ENCODE measurements around the gene RAET1L. TPM values are rescaled to one million over a fixed set of nuclear protein-coding genes. Genes with fewer than 3 reads are reported as not detected.
"Not testable (repeated sequence)": the region's sequence is repeated elsewhere in the genome, so short reads cannot be mapped to it uniquely, and the experiment has no call there.

The RAET1L gene
- total and polyA plus RNA-seq, 2 donors = not detected

DNA sequence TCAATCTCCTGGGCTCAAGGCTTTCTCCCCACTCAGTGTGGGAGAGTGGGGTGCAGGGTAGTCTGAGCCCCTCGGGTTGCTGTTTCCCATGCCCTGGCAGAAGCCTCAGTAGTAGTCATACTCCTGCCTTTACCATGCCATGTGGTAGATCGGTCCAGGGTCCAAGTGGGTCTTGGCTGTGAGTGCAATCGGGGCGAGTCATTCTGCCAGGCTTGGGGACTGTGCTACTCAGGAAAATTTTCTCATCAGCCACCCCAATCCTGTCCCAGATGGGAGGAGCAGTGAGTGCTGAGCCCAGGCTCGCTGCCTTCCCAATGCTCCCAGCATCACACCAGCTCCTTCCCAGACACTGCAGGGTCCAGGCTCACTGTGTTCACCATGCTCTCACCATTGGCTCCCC is 10.7 kb upstream of the RAET1L start:
- H3K4me1 ChIP-seq (ENCODE audit: insufficient read depth) = peaks cover 2% of the 10 kb centered on the region
- no peak for DNase-seq (ENCODE audit: extremely low spot score)
- no peaks in the 10 kb centered on the region for H3K36me3 ChIP-seq (ENCODE audit: insufficient read depth)
- 72% methylated on average over 5 of the region's 5 CpGs for WGBS
- no peak overlapping the region for H3K4me3 ChIP-seq (ENCODE audit: low read depth, low read length)
- H3K27ac ChIP-seq (ENCODE audit: low read depth) = no peak overlapping the region

GRCh38 chr6:150033207-150033771 is 8.0 kb upstream of the RAET1L start:
- H3K36me3 ChIP-seq (ENCODE audit: insufficient read depth) = no peaks in the 10 kb centered on the region
- no peak overlapping the region for H3K4me3 ChIP-seq (ENCODE audit: low read depth, low read length)
- 91% methylated on average over 6 of the region's 6 CpGs for WGBS
- H3K4me1 ChIP-seq (ENCODE audit: insufficient read depth) = peaks cover 2% of the 10 kb centered on the region
- DNase-seq (ENCODE audit: extremely low spot score) = no peak
- H3K27ac ChIP-seq (ENCODE audit: low read depth) = no peak overlapping the region

DNA sequence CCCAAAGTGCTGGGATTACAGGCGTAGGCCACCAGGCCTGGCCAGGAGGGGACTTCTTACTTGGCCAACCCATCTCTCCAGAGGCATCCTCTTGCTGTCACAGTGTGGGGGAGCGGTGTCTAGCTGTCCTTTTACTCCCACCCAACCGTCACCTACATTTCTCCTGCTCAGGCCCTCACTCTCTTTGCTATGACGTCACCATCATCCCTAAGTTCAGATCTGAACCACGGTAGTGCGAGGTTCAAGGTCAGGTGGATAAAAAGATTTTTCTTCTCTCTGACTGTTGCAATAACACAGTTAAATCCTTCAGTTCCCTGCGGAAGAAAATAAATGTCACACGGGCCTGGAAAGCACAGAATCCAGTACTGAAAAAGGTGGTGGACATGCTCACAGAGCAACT is 7.3 kb upstream of the RAET1L start:
- H3K4me3 ChIP-seq (ENCODE audit: low read depth, low read length) = no peak overlapping the region
- DNase-seq (ENCODE audit: extremely low spot score) = no peak
- H3K36me3 ChIP-seq (ENCODE audit: insufficient read depth) = no peaks in the 10 kb centered on the region
- peaks cover 2% of the 10 kb centered on the region for H3K4me1 ChIP-seq (ENCODE audit: insufficient read depth)
- no peak overlapping the region for H3K27ac ChIP-seq (ENCODE audit: low read depth)
- whole genome bisulfite sequencing = 84% methylated on average over 8 of the region's 8 CpGs

DNA sequence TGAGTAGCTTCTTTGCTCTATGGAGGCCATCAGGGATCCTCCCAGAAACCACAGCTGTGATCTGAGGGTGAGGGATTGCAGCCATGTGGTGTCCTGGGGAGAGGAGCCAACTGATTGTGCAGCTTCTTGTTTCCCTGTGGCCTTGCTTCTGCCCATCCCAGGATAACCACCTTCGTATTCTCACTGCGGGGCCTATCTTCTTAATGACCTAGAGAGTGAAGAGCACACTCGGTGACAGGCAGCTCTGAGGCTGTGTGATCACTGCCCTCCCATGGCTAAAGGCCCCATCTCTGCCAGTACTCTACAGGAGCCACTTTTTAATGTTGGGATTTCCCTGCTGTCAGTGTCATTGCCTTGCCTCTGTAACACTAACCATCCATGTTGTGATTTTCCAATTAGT is 5.3 kb upstream of the RAET1L start:
- H3K4me3 ChIP-seq (ENCODE audit: low read depth, low read length) = no peak overlapping the region
- H3K4me1 ChIP-seq (ENCODE audit: insufficient read depth) = no peaks in the 10 kb centered on the region
- WGBS = 79% methylated on average over 3 of the region's 3 CpGs
- H3K27ac ChIP-seq (ENCODE audit: low read depth) = no peak overlapping the region
- no peak for DNase-seq (ENCODE audit: extremely low spot score)
- no peaks in the 10 kb centered on the region for H3K36me3 ChIP-seq (ENCODE audit: insufficient read depth)

- WGBS = 73% methylated on average over 4 of the region's 4 CpGs
- Histone ChIP-seq H3K4me3 (ENCODE audit: low read depth, low read length) (no peak overlapping the region), H3K36me3 (ENCODE audit: insufficient read depth) (no peaks in the 10 kb centered on the region), H3K27ac (ENCODE audit: low read depth) (no peak overlapping the region), H3K4me1 (ENCODE audit: insufficient read depth) (no peaks in the 10 kb centered on the region)
- DNase-seq (ENCODE audit: extremely low spot score) = no peak
Measured at GRCh38 chr6:150029749-150030148, 4.4 kb upstream of the RAET1L start.

- DNase-seq (ENCODE audit: extremely low spot score) = no peak
- Histone ChIP-seq H3K27ac (ENCODE audit: low read depth) (no peak overlapping the region), H3K36me3 (ENCODE audit: insufficient read depth) (no peaks in the 10 kb centered on the region), H3K4me3 (ENCODE audit: low read depth, low read length) (no peak overlapping the region), H3K4me1 (ENCODE audit: insufficient read depth) (no peaks in the 10 kb centered on the region)
- 85% methylated on average over 7 of the region's 7 CpGs for WGBS
Measured at GRCh38 chr6:150029276-150029675, 3.9 kb upstream of the RAET1L start.

GRCh38 chr6:150028799-150029198 is 3.5 kb upstream of the RAET1L start:
- WGBS = 76% methylated on average over 8 of the region's 8 CpGs
- H3K36me3 ChIP-seq (ENCODE audit: insufficient read depth) = no peaks in the 10 kb centered on the region
- no peak overlapping the region for H3K4me3 ChIP-seq (ENCODE audit: low read depth, low read length)
- H3K27ac ChIP-seq (ENCODE audit: low read depth) = no peak overlapping the region
- DNase-seq (ENCODE audit: extremely low spot score) = no peak
- H3K4me1 ChIP-seq (ENCODE audit: insufficient read depth) = no peaks in the 10 kb centered on the region

GRCh38 chr6:150027806-150028565 is 2.7 kb upstream of the RAET1L start:
- H3K4me3 ChIP-seq (ENCODE audit: low read depth, low read length) = no peak overlapping the region
- H3K4me1 ChIP-seq (ENCODE audit: insufficient read depth) = no peaks in the 10 kb centered on the region
- WGBS = 85% methylated on average over 6 of the region's 6 CpGs
- H3K27ac ChIP-seq (ENCODE audit: low read depth) = no peak overlapping the region
- H3K36me3 ChIP-seq (ENCODE audit: insufficient read depth) = no peaks in the 10 kb centered on the region
- no peak for DNase-seq (ENCODE audit: extremely low spot score)

GRCh38 chr6:150026976-150027805 is 1.9 kb upstream of the RAET1L start:
- no peaks in the 10 kb centered on the region for H3K36me3 ChIP-seq (ENCODE audit: insufficient read depth)
- no peaks in the 10 kb centered on the region for H3K4me1 ChIP-seq (ENCODE audit: insufficient read depth)
- 77% methylated on average over 9 of the region's 9 CpGs for WGBS
- no peak overlapping the region for H3K27ac ChIP-seq (ENCODE audit: low read depth)
- no peak for DNase-seq (ENCODE audit: extremely low spot score)
- no peak overlapping the region for H3K4me3 ChIP-seq (ENCODE audit: low read depth, low read length)

- no peaks in the 10 kb centered on the region for H3K4me1 ChIP-seq (ENCODE audit: insufficient read depth)
- WGBS = 35% methylated on average over 11 of the region's 11 CpGs
- DNase-seq (ENCODE audit: extremely low spot score) = no peak
- no peak overlapping the region for H3K27ac ChIP-seq (ENCODE audit: low read depth)
- H3K4me3 ChIP-seq (ENCODE audit: low read depth, low read length) = no peak overlapping the region
- H3K36me3 ChIP-seq (ENCODE audit: insufficient read depth) = no peaks in the 10 kb centered on the region
Measured at GRCh38 chr6:150024646-150025155, 631 bp downstream of the RAET1L start.

GRCh38 chr6:150024021-150024420 is 1.3 kb downstream of the RAET1L start:
- H3K4me1 ChIP-seq (ENCODE audit: insufficient read depth); DNase-seq (ENCODE audit: extremely low spot score); H3K36me3 ChIP-seq (ENCODE audit: insufficient read depth); H3K27ac ChIP-seq (ENCODE audit: low read depth); H3K4me3 ChIP-seq (ENCODE audit: low read depth, low read length): not testable (repeated sequence)
- 74% methylated on average over 2 of the region's 2 CpGs for WGBS

- not testable (repeated sequence) for H3K4me3 ChIP-seq (ENCODE audit: low read depth, low read length); H3K4me1 ChIP-seq (ENCODE audit: insufficient read depth); H3K36me3 ChIP-seq (ENCODE audit: insufficient read depth); DNase-seq (ENCODE audit: extremely low spot score); H3K27ac ChIP-seq (ENCODE audit: low read depth)
- 89% methylated on average over 3 of the region's 6 CpGs for WGBS
Measured at GRCh38 chr6:150021870-150022269, 3.5 kb downstream of the RAET1L start.

GRCh38 chr6:150018846-150019580 is 6.3 kb downstream of the RAET1L start:
- Histone ChIP-seq H3K4me1 (ENCODE audit: insufficient read depth) (no peaks in the 10 kb centered on the region), H3K36me3 (ENCODE audit: insufficient read depth) (no peaks in the 10 kb centered on the region), H3K27ac (ENCODE audit: low read depth) (no peak overlapping the region), H3K4me3 (ENCODE audit: low read depth, low read length) (no peak overlapping the region)
- 52% methylated on average over 6 of the region's 6 CpGs for WGBS
- no peak for DNase-seq (ENCODE audit: extremely low spot score)
